ENCODE measurements around the gene FGFRL1. TPM values are rescaled to one million over a fixed set of nuclear protein-coding genes. Genes with fewer than 3 reads are reported as not detected.
"Not testable (repeated sequence)": the region's sequence is repeated elsewhere in the genome, so short reads cannot be mapped to it uniquely, and the experiment has no call there.

Gene FGFRL1
- total and polyA plus RNA-seq, 4 donors = 11.2 to 43.7 (median 33.4) TPM

GRCh38 chr4:1045193-1045594 lies 33.8 kb downstream of the FGFRL1 start:
- DNase-seq (ENCODE audit: low read depth in 4 of 6, low spot score in 6 of 6) = no peak
- Histone ChIP-seq H3K27ac (ENCODE audit: low read depth, low read length) (no peak overlapping the region), H3K36me3 (ENCODE audit: control insufficient read depth, insufficient read depth, low read length) (no peaks in the 10 kb centered on the region), H3K9me3 (ENCODE audit: control insufficient read depth, insufficient read depth, low read length) (no peaks in the 10 kb centered on the region), H3K4me1 (ENCODE audit: control insufficient read depth, insufficient read depth, low read length) (peaks cover 81% of the 10 kb centered on the region), H3K4me3 (ENCODE audit: low read depth, low read length) (no peak overlapping the region), H3K27me3 (ENCODE audit: control insufficient read depth, insufficient read depth, low read length) (peaks cover 24% of the 10 kb centered on the region)
- WGBS (ENCODE audit: insufficient coverage) = 68% methylated on average over 12 of the region's 14 CpGs

DNA sequence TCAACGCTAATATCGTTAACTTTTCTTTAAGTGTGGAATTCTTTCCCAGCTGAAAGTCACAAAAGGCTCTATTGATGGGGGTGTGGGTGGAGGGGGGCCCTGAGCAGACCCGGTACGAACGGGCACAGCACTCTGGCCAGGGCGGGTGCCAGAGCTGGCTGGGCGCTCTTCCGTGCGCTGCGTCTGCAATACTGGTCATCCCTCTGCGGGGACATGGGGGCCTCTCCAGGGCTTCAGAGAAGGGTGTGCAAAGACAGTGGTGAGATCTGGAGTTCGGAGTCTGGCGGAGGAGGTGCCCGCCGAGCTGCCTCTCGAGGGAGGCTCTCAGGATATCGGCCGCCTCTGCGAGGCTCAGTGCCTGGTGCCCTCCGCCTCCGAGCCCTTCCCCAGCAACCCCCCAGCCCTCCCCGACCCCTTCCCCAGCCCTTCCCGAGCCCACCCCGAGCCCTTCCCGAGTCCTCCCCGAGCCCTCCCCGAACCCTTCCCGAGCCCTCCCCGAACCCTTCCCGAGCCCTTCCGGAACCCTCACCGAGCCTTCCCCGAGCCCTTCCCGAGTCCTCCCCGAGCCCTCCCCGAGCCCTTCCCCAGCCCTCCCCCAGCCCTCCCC lies 34.3 kb downstream of the FGFRL1 start:
- DNase-seq (ENCODE audit: low read depth in 4 of 6, low spot score in 6 of 6) = no peak
- Histone ChIP-seq H3K27ac (ENCODE audit: low read depth, low read length) (no peak overlapping the region), H3K9me3 (ENCODE audit: control insufficient read depth, insufficient read depth, low read length) (no peaks in the 10 kb centered on the region), H3K4me3 (ENCODE audit: low read depth, low read length) (no peak overlapping the region), H3K36me3 (ENCODE audit: control insufficient read depth, insufficient read depth, low read length) (no peaks in the 10 kb centered on the region), H3K27me3 (ENCODE audit: control insufficient read depth, insufficient read depth, low read length) (peaks cover 24% of the 10 kb centered on the region), H3K4me1 (ENCODE audit: control insufficient read depth, insufficient read depth, low read length) (peaks cover 77% of the 10 kb centered on the region)
- WGBS (ENCODE audit: insufficient coverage) = 53% methylated on average over 19 of the region's 36 CpGs

DNA sequence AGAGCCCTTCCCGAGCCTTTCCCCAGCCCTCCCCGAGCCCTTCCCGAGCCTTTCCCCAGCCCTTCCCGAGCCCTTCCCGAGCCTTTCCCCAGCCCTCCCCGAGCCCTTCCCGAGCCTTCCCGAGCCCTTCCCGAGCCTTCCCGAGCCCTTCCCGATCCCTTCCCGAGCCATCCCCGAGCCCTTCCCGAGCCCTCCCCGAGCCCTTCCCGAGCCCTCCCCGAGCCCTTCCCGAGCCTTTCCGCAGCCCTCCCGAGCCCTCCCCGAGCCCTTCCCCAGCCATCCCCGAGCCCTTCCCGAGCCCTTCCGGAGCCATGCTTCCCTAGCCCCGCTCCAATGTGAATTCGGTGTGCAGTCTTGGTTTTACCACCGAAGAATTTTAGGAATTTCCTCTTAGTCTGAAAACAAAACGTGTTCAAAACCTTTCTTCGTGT lies 35.2 kb downstream of the FGFRL1 start:
- H3K4me3 ChIP-seq (ENCODE audit: low read depth, low read length); H3K9me3 ChIP-seq (ENCODE audit: control insufficient read depth, insufficient read depth, low read length); H3K36me3 ChIP-seq (ENCODE audit: control insufficient read depth, insufficient read depth, low read length): not testable (repeated sequence)
- H3K27ac ChIP-seq (ENCODE audit: low read depth, low read length) = peak overlapping the region; percentile 47
- 26% methylated on average over 27 of the region's 29 CpGs for WGBS (ENCODE audit: insufficient coverage)
- peaks cover 68% of the 10 kb centered on the region for H3K4me1 ChIP-seq (ENCODE audit: control insufficient read depth, insufficient read depth, low read length)
- DNase-seq (ENCODE audit: low read depth in 4 of 6, low spot score in 6 of 6) = peak in 3 of 6 donors; percentile 71 to 94 (median 92)
- H3K27me3 ChIP-seq (ENCODE audit: control insufficient read depth, insufficient read depth, low read length) = peaks cover 24% of the 10 kb centered on the region

- Histone ChIP-seq H3K27ac (ENCODE audit: low read depth, low read length) (peak overlapping the region; percentile 47), H3K36me3 (ENCODE audit: control insufficient read depth, insufficient read depth, low read length) (no peaks in the 10 kb centered on the region), H3K4me1 (ENCODE audit: control insufficient read depth, insufficient read depth, low read length) (peaks cover 65% of the 10 kb centered on the region), H3K9me3 (ENCODE audit: control insufficient read depth, insufficient read depth, low read length) (no peaks in the 10 kb centered on the region), H3K27me3 (ENCODE audit: control insufficient read depth, insufficient read depth, low read length) (peaks cover 27% of the 10 kb centered on the region), H3K4me3 (ENCODE audit: low read depth, low read length) (no peak overlapping the region)
- WGBS (ENCODE audit: insufficient coverage) = 71% methylated on average over 36 of the region's 41 CpGs
- no peak for DNase-seq (ENCODE audit: low read depth in 4 of 6, low spot score in 6 of 6)
Measured at GRCh38 chr4:1047106-1047975, 35.9 kb downstream of the FGFRL1 start.

GRCh38 chr4:1047976-1048772 lies 36.7 kb downstream of the FGFRL1 start:
- peak in 1 of 6 donors; percentile 1 for DNase-seq (ENCODE audit: low read depth in 4 of 6, low spot score in 6 of 6)
- 78% methylated on average over 32 of the region's 34 CpGs for WGBS (ENCODE audit: insufficient coverage)
- H3K9me3 ChIP-seq (ENCODE audit: control insufficient read depth, insufficient read depth, low read length) = no peaks in the 10 kb centered on the region
- H3K4me3 ChIP-seq (ENCODE audit: low read depth, low read length) = no peak overlapping the region
- H3K36me3 ChIP-seq (ENCODE audit: control insufficient read depth, insufficient read depth, low read length) = no peaks in the 10 kb centered on the region
- H3K4me1 ChIP-seq (ENCODE audit: control insufficient read depth, insufficient read depth, low read length) = peaks cover 71% of the 10 kb centered on the region
- peaks cover 35% of the 10 kb centered on the region for H3K27me3 ChIP-seq (ENCODE audit: control insufficient read depth, insufficient read depth, low read length)
- no peak overlapping the region for H3K27ac ChIP-seq (ENCODE audit: low read depth, low read length)

GRCh38 chr4:1048773-1049590 lies 37.6 kb downstream of the FGFRL1 start:
- H3K9me3 ChIP-seq (ENCODE audit: control insufficient read depth, insufficient read depth, low read length) = no peaks in the 10 kb centered on the region
- H3K4me1 ChIP-seq (ENCODE audit: control insufficient read depth, insufficient read depth, low read length) = peaks cover 67% of the 10 kb centered on the region
- DNase-seq (ENCODE audit: low read depth in 4 of 6, low spot score in 6 of 6) = no peak
- peaks cover 35% of the 10 kb centered on the region for H3K27me3 ChIP-seq (ENCODE audit: control insufficient read depth, insufficient read depth, low read length)
- 79% methylated on average over 13 of the region's 16 CpGs for WGBS (ENCODE audit: insufficient coverage)
- H3K4me3 ChIP-seq (ENCODE audit: low read depth, low read length) = no peak overlapping the region
- no peaks in the 10 kb centered on the region for H3K36me3 ChIP-seq (ENCODE audit: control insufficient read depth, insufficient read depth, low read length)
- H3K27ac ChIP-seq (ENCODE audit: low read depth, low read length) = no peak overlapping the region

GRCh38 chr4:1049591-1049905 lies 38.1 kb downstream of the FGFRL1 start:
- DNase-seq (ENCODE audit: low read depth in 4 of 6, low spot score in 6 of 6) = peak in 2 of 6 donors; percentile 33 to 66
- 31% methylated on average over 21 of the region's 21 CpGs for WGBS (ENCODE audit: insufficient coverage)

GRCh38 chr4:1050486-1051213 lies 39.2 kb downstream of the FGFRL1 start:
- Histone ChIP-seq H3K9me3 (ENCODE audit: control insufficient read depth, insufficient read depth, low read length) (no peaks in the 10 kb centered on the region), H3K27ac (ENCODE audit: low read depth, low read length) (no peak overlapping the region), H3K27me3 (ENCODE audit: control insufficient read depth, insufficient read depth, low read length) (peaks cover 23% of the 10 kb centered on the region), H3K4me3 (ENCODE audit: low read depth, low read length) (no peak overlapping the region), H3K36me3 (ENCODE audit: control insufficient read depth, insufficient read depth, low read length) (no peaks in the 10 kb centered on the region), H3K4me1 (ENCODE audit: control insufficient read depth, insufficient read depth, low read length) (peaks cover 55% of the 10 kb centered on the region)
- DNase-seq (ENCODE audit: low read depth in 4 of 6, low spot score in 6 of 6) = peak in 2 of 6 donors; percentile 70 to 74
- WGBS (ENCODE audit: insufficient coverage) = 51% methylated on average over 39 of the region's 40 CpGs

More at GRCh38 chr4:1049591-1049905, 38.1 kb downstream of the FGFRL1 start:
- peaks cover 30% of the 10 kb centered on the region for H3K27me3 ChIP-seq (ENCODE audit: control insufficient read depth, insufficient read depth, low read length)
- H3K9me3 ChIP-seq (ENCODE audit: control insufficient read depth, insufficient read depth, low read length) = no peaks in the 10 kb centered on the region
- H3K4me3 ChIP-seq (ENCODE audit: low read depth, low read length) = no peak overlapping the region
- H3K36me3 ChIP-seq (ENCODE audit: control insufficient read depth, insufficient read depth, low read length) = no peaks in the 10 kb centered on the region
- H3K4me1 ChIP-seq (ENCODE audit: control insufficient read depth, insufficient read depth, low read length) = peaks cover 62% of the 10 kb centered on the region
- no peak overlapping the region for H3K27ac ChIP-seq (ENCODE audit: low read depth, low read length)
